CD4-positive, alpha-beta T cell (primary cell): ENCODE results near the gene CFAP299. TPM values are rescaled to one million over a fixed set of nuclear protein-coding genes. Genes with fewer than 3 reads are reported as not detected.

ENCODE experiments used
- ATAC-seq: fragments of 200-7000 bp; cut with Tn5 transposase; one replicate; pipeline ENCODE4 v1.10.0; 2022; ENCODE audit warnings: mild to moderate bottlenecking; ENCODE audit not compliant: poor library complexity
- CTCF ChIA-PET: fragments of 350-600 bp; sonication (Branson Sonifier 250); formaldehyde crosslinking; loops from one replicate; lab custom pipeline; 2021; ENCODE audit warnings: antibody characterized with exemption, inconsistent platforms; lab: Charles Lee
- POLR2A ChIA-PET: fragments of 350-600 bp; sonication (Branson Sonifier 250); formaldehyde crosslinking; loops from one replicate; lab custom pipeline; 2021; ENCODE audit warnings: antibody characterized with exemption, inconsistent platforms; lab: Charles Lee
- DNase-seq, 14 experiments: peaks; one replicate each; pipeline ENCODE4 v3.0.0-alpha.2; 2013 to 2020; ENCODE audit warnings: mixed read lengths in 2 of 14
- H3K27ac ChIP-seq, 2 donors: one replicate each; pipeline versions ENCODE4 v1.5.1 to v1.7.0; 2013; ENCODE audit warnings: low read length in 2 of 2, low read depth in 1 of 2, mild to moderate bottlenecking in 1 of 2
- H3K27me3 ChIP-seq, 2 experiments: 1 replicate in 1 of 2; 2 replicates in 1 of 2; pipeline versions ENCODE4 v1.6.1 to v1.7.0; 2013; ENCODE audit warnings: low read length in 2 of 2, control low read depth in 1 of 2, mild to moderate bottlenecking in 1 of 2, moderate library complexity in 1 of 2; ENCODE audit not compliant: insufficient read depth in 2 of 2, control insufficient read depth in 1 of 2
- H3K36me3 ChIP-seq: one replicate; pipeline ENCODE4 v1.6.1; 2013; ENCODE audit warnings: low read length, control low read depth; ENCODE audit not compliant: insufficient read depth
- H3K4me1 ChIP-seq: one replicate; pipeline ENCODE4 v1.6.1; 2013; ENCODE audit warnings: low read length, control low read depth; ENCODE audit not compliant: insufficient read depth
- H3K4me3 ChIP-seq: one replicate; pipeline ENCODE4 v1.5.1; 2013; ENCODE audit warnings: mild to moderate bottlenecking, low read length, moderate library complexity
- H3K9me3 ChIP-seq, 2 experiments: 1 replicate in 1 of 2; 2 replicates in 1 of 2; pipeline versions ENCODE4 v1.6.1 to v1.7.0; 2013; ENCODE audit warnings: low read length in 2 of 2, mild to moderate bottlenecking in 2 of 2, control low read depth in 1 of 2, moderate library complexity in 1 of 2; ENCODE audit not compliant: control insufficient read depth in 1 of 2, insufficient read depth in 1 of 2
- H3K27ac Mint-ChIP-seq: one replicate; pipeline ENCODE4 v1.8.0; 2020; ENCODE audit warnings: mixed read lengths
- H3K27me3 Mint-ChIP-seq: one replicate; pipeline ENCODE4 v1.8.0; 2021; ENCODE audit warnings: mixed read lengths
- H3K36me3 Mint-ChIP-seq: one replicate; pipeline ENCODE4 v1.8.0; 2021; ENCODE audit warnings: low read depth, mixed read lengths
- H3K4me1 Mint-ChIP-seq: one replicate; pipeline ENCODE4 v1.8.0; 2021; ENCODE audit warnings: low read depth, mixed read lengths
- H3K4me3 Mint-ChIP-seq: one replicate; pipeline ENCODE4 v1.8.0; 2020; ENCODE audit warnings: mild to moderate bottlenecking, mixed read lengths
- H3K9me3 Mint-ChIP-seq: one replicate; pipeline ENCODE4 v1.8.0; 2020; ENCODE audit warnings: mixed read lengths
- intact Hi-C, 2 experiments: fragments of 100-400 bp; cut with DNase I in 1 of 2; cut with micrococcal nuclease in 1 of 2; formaldehyde crosslinking; loops; one replicate each; pipeline versions ENCODE4 v1.15.1 to v1.9.0; 2023 to 2025; cut with DNase I, micrococcal nuclease
- total RNA-seq, 174 experiments: library from RNA in 2 of 174; stranded (reverse) in 2 of 174; gene quantifications; one replicate each; pipeline ENCODE4 v1.2.3 and lab custom pipeline; 2021 to 2026
- TF ChIP-seq, protein P1 (sequence below): fragments of 200-600 bp; IDR thresholded peaks from one replicate; pipeline ENCODE4 v1.8.0; 2022; ENCODE audit warnings: antibody characterized with exemption, mild to moderate bottlenecking

CFAP299 gene
- total RNA-seq, 2 experiments from 2014 or later: not detected

- H3K27ac ChIP-seq: no peak overlapping the region
- DNase-seq: no peak
- H3K4me1 ChIP-seq: no peaks in the 10 kb centered on the region
- TF ChIP-seq, protein P1, sequence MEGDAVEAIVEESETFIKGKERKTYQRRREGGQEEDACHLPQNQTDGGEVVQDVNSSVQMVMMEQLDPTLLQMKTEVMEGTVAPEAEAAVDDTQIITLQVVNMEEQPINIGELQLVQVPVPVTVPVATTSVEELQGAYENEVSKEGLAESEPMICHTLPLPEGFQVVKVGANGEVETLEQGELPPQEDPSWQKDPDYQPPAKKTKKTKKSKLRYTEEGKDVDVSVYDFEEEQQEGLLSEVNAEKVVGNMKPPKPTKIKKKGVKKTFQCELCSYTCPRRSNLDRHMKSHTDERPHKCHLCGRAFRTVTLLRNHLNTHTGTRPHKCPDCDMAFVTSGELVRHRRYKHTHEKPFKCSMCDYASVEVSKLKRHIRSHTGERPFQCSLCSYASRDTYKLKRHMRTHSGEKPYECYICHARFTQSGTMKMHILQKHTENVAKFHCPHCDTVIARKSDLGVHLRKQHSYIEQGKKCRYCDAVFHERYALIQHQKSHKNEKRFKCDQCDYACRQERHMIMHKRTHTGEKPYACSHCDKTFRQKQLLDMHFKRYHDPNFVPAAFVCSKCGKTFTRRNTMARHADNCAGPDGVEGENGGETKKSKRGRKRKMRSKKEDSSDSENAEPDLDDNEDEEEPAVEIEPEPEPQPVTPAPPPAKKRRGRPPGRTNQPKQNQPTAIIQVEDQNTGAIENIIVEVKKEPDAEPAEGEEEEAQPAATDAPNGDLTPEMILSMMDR: no peak
- Mint-ChIP-seq H3K27ac (no peak overlapping the region), H3K27me3 (no peaks in the 10 kb centered on the region), H3K4me3 (no peak overlapping the region), H3K9me3 (peaks cover 3% of the 10 kb centered on the region), H3K4me1 (peaks cover 14% of the 10 kb centered on the region), H3K36me3 (no peaks in the 10 kb centered on the region)
- H3K36me3 ChIP-seq: no peaks in the 10 kb centered on the region
- H3K27me3 ChIP-seq: no peaks in the 10 kb centered on the region
- H3K4me3 ChIP-seq: no peak overlapping the region
- ChIA-PET CTCF (no interaction called here), POLR2A (no interaction called here)
- H3K9me3 ChIP-seq: no peaks in the 10 kb centered on the region
- no peak for ATAC-seq
- intact Hi-C loops: no loop called here
These were observed 136.2 kb downstream of the CFAP299 start for GRCh38 chr4:80471756-80472155.

GRCh38 chr4:80475236-80475635 lies 139.7 kb downstream of the CFAP299 start:
- H3K4me3 Mint-ChIP-seq: no peak overlapping the region
- no peaks in the 10 kb centered on the region for H3K27me3 ChIP-seq
- no peaks in the 10 kb centered on the region for H3K9me3 ChIP-seq
- no peaks in the 10 kb centered on the region for H3K4me1 ChIP-seq
- ATAC-seq: no peak
- peaks cover 10% of the 10 kb centered on the region for H3K4me1 Mint-ChIP-seq
- no peaks in the 10 kb centered on the region for H3K36me3 ChIP-seq
- peaks cover 6% of the 10 kb centered on the region for H3K9me3 Mint-ChIP-seq
- H3K27me3 Mint-ChIP-seq: no peaks in the 10 kb centered on the region
- H3K27ac Mint-ChIP-seq: no peak overlapping the region
- ChIA-PET CTCF (no interaction called here), POLR2A (interaction anchor here (1.1 kb wide), 1 partner anchor 17 kb away, joined by 6 read pairs; no protein-coding TSS in a partner anchor)
- DNase-seq: no peak
- TF ChIP-seq, protein P1: no peak
- H3K4me3 ChIP-seq: no peak overlapping the region
- intact Hi-C loops: no loop called here
- H3K36me3 Mint-ChIP-seq: no peaks in the 10 kb centered on the region
- no peak overlapping the region for H3K27ac ChIP-seq

DNA sequence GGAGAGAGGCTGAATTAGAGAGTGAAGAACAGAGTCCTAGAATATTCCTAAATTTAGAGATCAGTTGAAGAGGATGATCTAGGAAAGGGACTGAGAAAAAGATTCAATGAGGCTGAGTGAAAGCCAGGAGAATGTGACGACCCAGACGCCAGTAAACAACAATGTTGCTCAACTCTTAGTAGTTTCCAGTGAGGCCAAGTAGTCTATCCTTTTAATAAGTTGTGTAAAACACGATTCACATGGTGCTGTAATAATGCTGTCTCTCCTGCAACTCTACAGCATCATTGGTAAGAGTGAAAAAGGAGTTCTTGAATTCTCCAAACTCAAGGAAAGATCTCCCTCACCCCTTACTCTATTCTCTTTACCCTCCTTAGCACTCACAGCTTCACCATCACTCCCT lies 140.3 kb downstream of the CFAP299 start:
- Mint-ChIP-seq H3K27me3 (no peaks in the 10 kb centered on the region), H3K9me3 (peaks cover 6% of the 10 kb centered on the region), H3K4me1 (peaks cover 10% of the 10 kb centered on the region), H3K4me3 (no peak overlapping the region), H3K27ac (no peak overlapping the region), H3K36me3 (no peaks in the 10 kb centered on the region)
- ATAC-seq (no peak), DNase-seq (no peak)
- no peaks in the 10 kb centered on the region for H3K36me3 ChIP-seq
- no peaks in the 10 kb centered on the region for H3K4me1 ChIP-seq
- CTCF ChIA-PET: no interaction called here
- no peaks in the 10 kb centered on the region for H3K27me3 ChIP-seq
- H3K27ac ChIP-seq: no peak overlapping the region
- POLR2A ChIA-PET: interaction anchor here (1.1 kb wide), 1 partner anchor 17 kb away, joined by 6 read pairs; no protein-coding TSS in a partner anchor
- H3K4me3 ChIP-seq: no peak overlapping the region
- no peaks in the 10 kb centered on the region for H3K9me3 ChIP-seq
- TF ChIP-seq, protein P1: no peak
- intact Hi-C loops: no loop called here
